GM18870 (cell line): ENCODE measurements around the gene NANS.
"Not testable (repeated sequence)": the region's sequence is repeated elsewhere in the genome, so short reads cannot be mapped to it uniquely, and the experiment has no call there.

Experiments used
- ATAC-seq: cut with Tn5 transposase; IDR thresholded peaks from one replicate; pipeline ENCODE4 v1.9.1; 2021; ENCODE audit warnings: moderate library complexity; ENCODE audit not compliant: unreplicated experiment

NANS gene

DNA sequence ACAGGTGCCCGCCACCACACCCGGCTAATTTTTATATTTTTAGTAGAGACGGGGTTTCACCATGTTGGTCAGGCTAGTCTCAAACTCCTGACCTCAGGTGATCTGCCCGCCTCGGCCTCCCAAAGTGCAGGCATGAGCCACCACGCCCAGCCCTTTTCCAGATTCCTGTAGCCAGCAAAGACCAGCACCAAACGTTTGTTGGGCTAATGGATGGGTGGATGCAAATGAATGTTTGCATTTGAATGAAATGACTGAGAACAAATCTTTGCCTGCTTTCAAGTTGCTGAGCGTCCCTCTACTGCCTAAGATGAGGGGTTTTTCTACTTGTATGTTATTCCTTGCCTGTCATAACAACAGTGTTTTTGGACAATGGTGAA, 20.0 kb downstream of the NANS start:
- ATAC-seq, result not testable (repeated sequence)

- no peak for ATAC-seq
Observed at GRCh38 chr9:98078895-98079294, 22.4 kb downstream of the NANS start.

- no peak for ATAC-seq
Observed at GRCh38 chr9:98080326-98080725, 23.8 kb downstream of the NANS start.

- no peak for ATAC-seq
Observed at GRCh38 chr9:98080780-98081179, 24.2 kb downstream of the NANS start.

DNA sequence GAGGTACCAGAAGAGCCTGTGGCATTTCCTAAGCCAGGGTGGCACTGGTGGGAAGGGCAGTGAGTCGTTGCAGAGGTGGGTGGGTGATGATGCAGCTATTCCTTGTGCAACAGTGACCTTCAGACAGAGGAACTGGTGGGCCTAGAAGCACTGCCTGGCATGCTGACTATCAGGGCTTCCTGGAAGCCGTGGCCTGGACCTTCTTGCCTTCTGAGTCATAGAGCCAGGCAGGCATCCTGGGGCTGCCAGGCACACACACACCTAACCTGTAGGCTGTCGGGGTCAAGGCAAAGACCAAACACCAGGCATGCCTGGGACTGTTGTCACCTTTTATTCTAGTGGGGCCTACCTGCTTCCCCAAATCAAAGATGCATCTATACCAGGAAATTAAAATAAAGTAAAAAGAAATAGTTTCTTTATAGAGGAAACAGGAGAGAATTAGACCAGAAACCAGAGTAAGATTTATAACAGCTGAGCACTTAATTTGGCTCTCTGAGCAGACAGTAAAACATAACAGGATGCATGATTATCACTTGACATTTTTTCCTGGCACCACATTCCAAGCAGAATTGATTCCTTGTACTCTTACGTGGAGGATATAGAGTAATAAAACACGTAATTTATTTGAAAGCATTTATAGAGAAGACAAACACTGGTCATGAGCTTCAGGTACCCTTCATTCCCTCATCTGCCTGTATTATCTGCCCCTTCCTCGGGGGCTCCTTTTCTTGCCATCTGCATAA, 25.1 kb downstream of the NANS start:
- ATAC-seq, result no peak

GRCh38 chr9:98083061-98083501, 26.5 kb downstream of the NANS start:
- no peak for ATAC-seq

GRCh38 chr9:98083566-98084183, 27.1 kb downstream of the NANS start:
- ATAC-seq, result no peak

DNA sequence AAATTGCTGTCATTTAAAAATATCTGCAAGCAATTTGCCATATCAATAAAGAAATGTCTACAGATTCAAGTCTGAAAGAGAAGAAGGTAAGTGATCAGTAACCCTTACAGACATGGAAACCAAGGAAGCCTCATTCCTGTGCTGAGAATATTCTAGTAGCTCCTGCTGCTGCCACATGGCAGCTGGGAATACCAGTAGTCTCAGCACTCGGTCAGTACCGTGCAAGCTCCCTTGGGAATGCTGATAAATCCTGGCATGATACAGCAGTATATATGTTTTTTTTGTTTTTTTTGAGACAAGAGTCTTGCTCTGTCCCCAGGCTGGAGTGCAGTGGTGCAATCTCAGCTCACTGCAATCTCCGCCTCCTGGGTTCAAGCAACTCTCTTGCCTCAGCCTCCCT, 27.9 kb downstream of the NANS start:
- no peak for ATAC-seq

GRCh38 chr9:98085058-98085457, 28.5 kb downstream of the NANS start:
- no peak for ATAC-seq

DNA sequence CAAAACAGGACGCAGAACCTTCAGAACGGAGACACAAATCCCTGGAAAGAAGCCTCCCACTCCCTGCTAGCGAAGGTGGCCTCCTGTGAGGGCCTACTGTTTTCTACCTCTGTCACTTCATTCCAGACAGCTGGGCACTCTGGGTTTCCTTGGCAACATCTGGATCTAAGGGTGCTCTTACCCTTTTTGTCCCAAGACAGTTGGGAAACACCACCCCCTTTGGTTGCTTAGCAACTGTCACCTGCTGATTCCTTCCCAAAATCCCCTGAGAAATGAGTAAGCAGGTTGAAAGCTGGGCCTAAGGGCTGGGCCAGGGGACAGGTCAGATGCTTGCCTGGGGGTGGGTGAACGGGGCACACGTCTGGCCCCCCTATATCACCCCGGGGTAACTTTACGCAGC, 29.4 kb downstream of the NANS start:
- ATAC-seq, result no peak

DNA sequence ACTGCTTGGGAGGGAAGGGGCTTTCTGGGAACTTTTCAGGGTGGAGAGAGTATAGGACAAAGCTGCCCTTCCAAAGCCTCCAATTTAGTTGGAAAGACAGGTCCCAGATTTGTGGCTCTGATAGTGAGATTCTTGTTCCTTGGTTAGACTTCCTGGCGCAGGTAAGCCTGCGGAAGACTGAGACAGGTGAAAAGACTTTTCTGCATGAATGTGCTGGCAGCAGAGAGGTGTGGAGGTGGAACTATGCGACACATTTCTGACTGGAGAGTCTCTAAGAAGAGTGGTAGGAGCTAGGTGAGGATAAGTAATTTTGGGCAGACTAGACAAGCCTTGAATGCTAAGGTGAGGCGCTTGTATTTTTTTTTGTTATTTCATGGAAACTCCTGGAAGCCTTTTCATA, 29.9 kb downstream of the NANS start:
- no peak for ATAC-seq

- no peak for ATAC-seq
Observed at GRCh38 chr9:98087420-98088354, 31.2 kb downstream of the NANS start.

GRCh38 chr9:98090674-98091073, 34.1 kb downstream of the NANS start:
- not testable (repeated sequence) for ATAC-seq

- ATAC-seq, result no peak
Observed at GRCh38 chr9:98091735-98092612, 35.4 kb downstream of the NANS start.

- ATAC-seq, result no peak
Observed at GRCh38 chr9:98092613-98092931, 36.0 kb downstream of the NANS start.

DNA sequence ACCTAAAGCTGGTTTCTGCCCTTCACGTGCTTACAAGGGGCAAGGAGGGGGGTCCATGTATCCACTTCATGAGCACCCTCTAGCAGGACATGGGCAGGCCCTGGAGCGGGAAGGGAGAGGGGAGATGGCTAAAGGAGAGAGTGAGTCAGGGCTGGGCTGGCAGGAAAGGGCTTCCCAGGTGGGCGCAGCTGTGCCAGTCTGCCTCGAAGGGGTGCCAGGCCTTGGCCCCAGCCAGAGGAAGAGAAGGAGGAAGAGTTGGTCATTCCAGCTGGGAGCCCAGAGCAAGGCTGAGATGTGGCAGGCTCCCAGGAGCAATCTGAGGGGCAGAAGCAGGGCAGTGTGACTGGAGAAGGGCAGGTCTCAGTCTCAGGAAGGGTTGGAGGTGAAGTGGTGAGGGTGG, 37.8 kb downstream of the NANS start:
- no peak for ATAC-seq

- ATAC-seq, result no peak
Observed at GRCh38 chr9:98094851-98095250, 38.3 kb downstream of the NANS start.

- no peak for ATAC-seq
Observed at GRCh38 chr9:98095401-98095800, 38.9 kb downstream of the NANS start.

- no peak for ATAC-seq
Observed at GRCh38 chr9:98096091-98096490, 39.6 kb downstream of the NANS start.

- ATAC-seq, result no peak
Observed at GRCh38 chr9:98097836-98098235, 41.3 kb downstream of the NANS start.

GRCh38 chr9:98099346-98099745, 42.8 kb downstream of the NANS start:
- ATAC-seq, result no peak
